Measurements from ENCODE around the gene CCNL1.

The CCNL1 gene

GRCh38 chr3:157159037-157159761 is 748 bp downstream of the CCNL1 start:
- Histone ChIP-seq H3K9ac (ENCODE audit: insufficient read length, low read depth) (peak overlapping the region; percentile 97), H3K27me3 (ENCODE audit: insufficient read depth, insufficient read length) (no peaks in the 10 kb centered on the region), H3K36me3 (ENCODE audit: insufficient read depth, insufficient read length, low read length) (peaks cover 53% of the 10 kb centered on the region), H3K4me1 (ENCODE audit: insufficient read depth, insufficient read length) (no peaks in the 10 kb centered on the region), H3K9me3 (ENCODE audit: insufficient read depth, low read length) (no peaks in the 10 kb centered on the region), H3K4me3 (ENCODE audit: insufficient read length, low read depth) (peak overlapping the region; percentile 93)
- peak; percentile 30 for DNase-seq (ENCODE audit: low read depth, low spot score)
- TF ChIP-seq ZNF274 (IDR thresholded peaks at IDR 0.05; ENCODE audit: low read depth, low read length) (no peak), YY1 (IDR thresholded peaks at IDR 0.05; ENCODE audit: insufficient read depth, insufficient read length) (peak; percentile 65)

DNA sequence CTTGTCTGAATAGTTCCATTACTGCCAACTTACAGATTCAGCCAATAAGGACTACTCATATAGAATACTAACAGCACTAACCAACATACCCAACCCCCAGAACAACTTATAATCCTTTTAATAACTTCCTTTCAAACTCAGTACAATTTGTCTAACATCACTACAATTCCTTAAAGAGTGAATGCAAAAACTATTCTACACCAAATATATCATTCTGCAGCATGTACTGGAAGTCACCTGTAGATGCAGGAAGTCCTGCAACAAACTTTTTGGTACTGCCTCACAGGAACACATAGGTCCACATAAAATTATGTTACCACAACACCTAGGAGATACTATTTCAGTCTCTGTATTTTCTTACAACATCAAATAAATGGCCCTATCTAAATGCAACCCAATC is 2.1 kb downstream of the CCNL1 start:
- H3K4me3 ChIP-seq (ENCODE audit: insufficient read length, low read depth), result peak overlapping the region; percentile 93
- peak overlapping the region; percentile 97 for H3K9ac ChIP-seq (ENCODE audit: insufficient read length, low read depth)
- H3K9me3 ChIP-seq (ENCODE audit: insufficient read depth, low read length), result no peaks in the 10 kb centered on the region
- DNase-seq (ENCODE audit: low read depth, low spot score), result no peak
- no peaks in the 10 kb centered on the region for H3K4me1 ChIP-seq (ENCODE audit: insufficient read depth, insufficient read length)
- TF ChIP-seq YY1 (IDR thresholded peaks at IDR 0.05; ENCODE audit: insufficient read depth, insufficient read length) (no peak), SUZ12 (IDR thresholded peaks at IDR 0.05; ENCODE audit: extremely low read depth, insufficient read depth, insufficient read length) (no peak), ZNF274 (IDR thresholded peaks at IDR 0.05; ENCODE audit: low read depth, low read length) (no peak)
- H3K27me3 ChIP-seq (ENCODE audit: insufficient read depth, insufficient read length), result no peaks in the 10 kb centered on the region
- H3K36me3 ChIP-seq (ENCODE audit: insufficient read depth, insufficient read length, low read length), result peaks cover 67% of the 10 kb centered on the region

DNA sequence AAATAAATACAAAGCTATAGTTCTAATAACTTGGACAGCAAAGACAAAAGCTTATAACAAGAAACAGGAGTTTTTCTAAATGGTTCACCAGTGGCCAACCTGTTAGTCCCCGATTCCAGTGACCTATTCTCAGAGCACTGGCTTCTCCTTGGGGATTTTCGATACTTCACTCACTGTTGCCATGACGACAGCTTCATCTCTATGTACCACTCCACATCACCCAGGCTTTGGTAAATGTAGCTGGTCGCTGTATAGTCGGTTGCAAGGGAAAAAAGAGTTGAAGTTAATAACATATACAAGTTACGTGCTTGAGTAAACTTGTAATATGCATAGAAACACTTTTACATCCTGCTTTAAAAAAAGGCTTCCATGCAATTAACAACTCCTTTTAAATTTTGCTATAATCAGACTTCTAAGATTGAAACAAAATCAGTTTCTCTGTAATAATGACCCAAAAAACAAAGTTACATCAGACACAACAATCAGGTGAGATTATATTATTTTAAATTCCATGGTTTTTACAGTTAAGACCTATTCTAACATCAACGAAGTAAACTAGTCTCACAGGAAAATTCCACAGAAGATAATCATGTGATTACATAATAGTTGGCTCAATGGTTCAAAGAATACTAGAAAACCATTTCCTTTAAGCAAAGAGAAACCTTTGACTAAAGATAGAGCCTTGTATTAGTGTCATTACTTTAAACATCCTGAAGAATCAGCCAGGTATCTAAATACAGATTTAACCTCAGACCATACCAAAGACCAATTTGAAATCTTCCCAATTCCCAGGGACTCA is 2.9 kb downstream of the CCNL1 start:
- no peak for DNase-seq (ENCODE audit: low read depth, low spot score)
- Histone ChIP-seq H3K4me3 (ENCODE audit: insufficient read length, low read depth) (peak overlapping the region; percentile 93), H3K9ac (ENCODE audit: insufficient read length, low read depth) (no peak overlapping the region), H3K9me3 (ENCODE audit: insufficient read depth, low read length) (no peaks in the 10 kb centered on the region), H3K4me1 (ENCODE audit: insufficient read depth, insufficient read length) (no peaks in the 10 kb centered on the region), H3K27me3 (ENCODE audit: insufficient read depth, insufficient read length) (no peaks in the 10 kb centered on the region), H3K36me3 (ENCODE audit: insufficient read depth, insufficient read length, low read length) (peaks cover 73% of the 10 kb centered on the region)
- TF ChIP-seq ZNF274 (IDR thresholded peaks at IDR 0.05; ENCODE audit: low read depth, low read length) (no peak), YY1 (IDR thresholded peaks at IDR 0.05; ENCODE audit: insufficient read depth, insufficient read length) (no peak), SUZ12 (IDR thresholded peaks at IDR 0.05; ENCODE audit: extremely low read depth, insufficient read depth, insufficient read length) (no peak)

DNA sequence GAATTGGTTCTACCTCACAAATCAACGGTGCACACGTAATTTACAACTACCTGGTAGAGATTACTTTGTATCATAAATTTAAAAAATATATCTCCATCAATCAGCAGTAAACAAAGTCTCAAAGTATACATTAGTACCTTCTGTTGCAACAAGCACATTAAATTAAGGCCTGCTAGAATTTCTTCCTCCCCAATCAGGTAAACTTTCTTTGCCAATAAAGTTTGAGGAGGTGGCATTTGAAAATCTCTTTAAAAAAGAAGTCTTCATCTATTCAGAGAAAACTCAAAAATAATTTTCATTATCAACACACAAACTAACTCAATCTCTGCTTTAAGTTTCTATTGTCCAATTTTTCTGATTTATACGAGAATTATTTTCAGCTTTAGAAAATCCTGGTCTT is 4.4 kb downstream of the CCNL1 start:
- no peak for DNase-seq (ENCODE audit: low read depth, low spot score)
- H3K4me1 ChIP-seq (ENCODE audit: insufficient read depth, insufficient read length), result no peaks in the 10 kb centered on the region
- TF ChIP-seq YY1 (IDR thresholded peaks at IDR 0.05; ENCODE audit: insufficient read depth, insufficient read length) (no peak), SUZ12 (IDR thresholded peaks at IDR 0.05; ENCODE audit: extremely low read depth, insufficient read depth, insufficient read length) (no peak), ZNF274 (IDR thresholded peaks at IDR 0.05; ENCODE audit: low read depth, low read length) (no peak)
- H3K27me3 ChIP-seq (ENCODE audit: insufficient read depth, insufficient read length), result no peaks in the 10 kb centered on the region
- H3K9me3 ChIP-seq (ENCODE audit: insufficient read depth, low read length), result no peaks in the 10 kb centered on the region
- H3K4me3 ChIP-seq (ENCODE audit: insufficient read length, low read depth), result no peak overlapping the region
- H3K9ac ChIP-seq (ENCODE audit: insufficient read length, low read depth), result no peak overlapping the region
- peaks cover 87% of the 10 kb centered on the region for H3K36me3 ChIP-seq (ENCODE audit: insufficient read depth, insufficient read length, low read length)

DNA sequence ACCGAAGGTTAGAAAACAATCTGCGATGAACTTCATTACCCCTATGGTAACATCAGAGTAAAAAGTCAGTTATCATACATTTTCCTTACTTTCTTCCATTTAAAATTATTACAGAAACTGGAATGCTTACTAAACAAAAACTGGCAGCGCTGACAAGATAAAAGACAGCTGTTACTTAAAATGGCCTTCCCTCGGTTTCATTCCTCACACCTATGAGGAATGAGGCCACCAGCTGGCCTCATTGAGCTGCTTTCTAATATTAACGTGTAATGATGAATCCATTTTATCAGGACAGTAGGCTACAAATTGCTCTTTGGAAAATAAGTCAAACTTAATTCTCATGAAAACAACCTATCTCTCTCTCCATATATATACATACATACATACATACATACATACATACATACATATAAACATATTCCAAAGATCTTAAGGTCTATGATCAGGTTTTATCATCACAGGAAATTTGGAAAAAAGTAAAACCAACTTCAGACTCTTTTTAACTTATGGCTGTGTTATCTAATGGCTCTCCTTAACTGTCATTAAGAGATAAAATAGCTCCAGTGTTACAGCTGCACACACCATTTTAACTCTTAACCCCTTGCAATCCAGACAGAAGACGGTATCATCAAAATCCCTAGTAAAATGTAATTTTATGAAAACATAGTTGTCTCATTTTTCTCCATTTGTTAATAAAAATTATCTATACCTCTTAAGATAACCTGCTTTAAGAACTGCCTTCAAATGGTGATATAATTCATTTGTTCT is 5.2 kb downstream of the CCNL1 start:
- Histone ChIP-seq H3K36me3 (ENCODE audit: insufficient read depth, insufficient read length, low read length) (peaks cover 95% of the 10 kb centered on the region), H3K4me1 (ENCODE audit: insufficient read depth, insufficient read length) (no peaks in the 10 kb centered on the region), H3K9me3 (ENCODE audit: insufficient read depth, low read length) (no peaks in the 10 kb centered on the region), H3K4me3 (ENCODE audit: insufficient read length, low read depth) (no peak overlapping the region), H3K9ac (ENCODE audit: insufficient read length, low read depth) (no peak overlapping the region), H3K27me3 (ENCODE audit: insufficient read depth, insufficient read length) (no peaks in the 10 kb centered on the region)
- DNase-seq (ENCODE audit: low read depth, low spot score), result no peak
- TF ChIP-seq YY1 (IDR thresholded peaks at IDR 0.05; ENCODE audit: insufficient read depth, insufficient read length) (no peak), SUZ12 (IDR thresholded peaks at IDR 0.05; ENCODE audit: extremely low read depth, insufficient read depth, insufficient read length) (no peak), ZNF274 (IDR thresholded peaks at IDR 0.05; ENCODE audit: low read depth, low read length) (no peak)

DNA sequence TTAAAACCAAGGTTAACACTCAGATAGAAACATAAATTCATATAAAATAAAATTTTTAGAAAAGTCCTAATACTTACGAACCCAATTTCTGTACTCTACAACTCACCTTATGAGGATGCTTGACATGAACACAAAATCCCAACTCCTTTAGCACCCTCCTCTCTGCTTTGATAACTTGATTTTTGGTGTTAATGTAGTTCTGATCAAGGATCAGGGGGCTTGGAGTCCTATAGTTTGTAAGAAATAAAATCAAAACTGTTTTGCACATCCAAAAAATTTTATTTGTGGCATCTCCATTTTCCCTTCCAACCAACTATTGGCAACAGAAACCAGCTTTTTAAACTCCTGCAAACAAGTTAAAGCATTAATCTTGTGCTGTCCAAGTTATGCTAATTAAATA is 7.0 kb downstream of the CCNL1 start:
- no peak for DNase-seq (ENCODE audit: low read depth, low spot score)
- Histone ChIP-seq H3K9me3 (ENCODE audit: insufficient read depth, low read length) (no peaks in the 10 kb centered on the region), H3K27me3 (ENCODE audit: insufficient read depth, insufficient read length) (no peaks in the 10 kb centered on the region), H3K36me3 (ENCODE audit: insufficient read depth, insufficient read length, low read length) (peaks cover 100% of the 10 kb centered on the region), H3K4me3 (ENCODE audit: insufficient read length, low read depth) (no peak overlapping the region), H3K9ac (ENCODE audit: insufficient read length, low read depth) (no peak overlapping the region), H3K4me1 (ENCODE audit: insufficient read depth, insufficient read length) (no peaks in the 10 kb centered on the region)
- TF ChIP-seq ZNF274 (IDR thresholded peaks at IDR 0.05; ENCODE audit: low read depth, low read length) (no peak), YY1 (IDR thresholded peaks at IDR 0.05; ENCODE audit: insufficient read depth, insufficient read length) (no peak), SUZ12 (IDR thresholded peaks at IDR 0.05; ENCODE audit: extremely low read depth, insufficient read depth, insufficient read length) (no peak)

DNA sequence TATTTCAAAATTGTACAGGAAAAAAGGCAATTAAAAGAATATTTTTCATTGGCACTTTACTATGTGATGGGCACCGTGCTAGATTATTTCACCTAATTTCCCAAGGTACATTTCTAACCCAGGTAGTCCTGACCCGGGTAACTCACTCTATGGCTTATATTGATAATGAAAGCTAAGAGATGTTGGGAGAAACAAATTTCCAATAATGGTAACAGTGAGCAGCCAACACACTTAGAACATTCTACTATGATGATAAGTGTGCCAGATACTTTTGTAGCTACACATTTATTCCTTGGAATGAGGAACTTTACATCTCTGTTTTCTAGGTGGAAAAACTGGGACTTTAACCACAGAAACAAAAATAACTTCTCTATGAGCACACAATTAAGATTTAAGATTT is 7.5 kb downstream of the CCNL1 start:
- H3K9ac ChIP-seq (ENCODE audit: insufficient read length, low read depth), result no peak overlapping the region
- no peak for DNase-seq (ENCODE audit: low read depth, low spot score)
- H3K4me1 ChIP-seq (ENCODE audit: insufficient read depth, insufficient read length), result no peaks in the 10 kb centered on the region
- H3K9me3 ChIP-seq (ENCODE audit: insufficient read depth, low read length), result no peaks in the 10 kb centered on the region
- no peak for TF ChIP-seq ZNF274 (IDR thresholded peaks at IDR 0.05; ENCODE audit: low read depth, low read length)
- TF ChIP-seq SUZ12 (IDR thresholded peaks at IDR 0.05; ENCODE audit: extremely low read depth, insufficient read depth, insufficient read length), result no peak
- no peak for TF ChIP-seq YY1 (IDR thresholded peaks at IDR 0.05; ENCODE audit: insufficient read depth, insufficient read length)
- peaks cover 100% of the 10 kb centered on the region for H3K36me3 ChIP-seq (ENCODE audit: insufficient read depth, insufficient read length, low read length)
- H3K27me3 ChIP-seq (ENCODE audit: insufficient read depth, insufficient read length), result no peaks in the 10 kb centered on the region
- no peak overlapping the region for H3K4me3 ChIP-seq (ENCODE audit: insufficient read length, low read depth)

All from NT2/D1 (cell line).